SK-N-SH (cell line): ENCODE results near the gene OTOP1.

Experiments
- RAD21 ChIP-seq: IDR thresholded peaks from 2 replicates; pipeline ENCODE4 v1.6.1; 2012; ENCODE audit warnings: mild to moderate bottlenecking, low read length
- RXRA ChIP-seq: IDR thresholded peaks from 2 replicates; pipeline ENCODE4 v1.4.0; 2012; ENCODE audit warnings: low read depth, mild to moderate bottlenecking, borderline replicate concordance
- TF ChIP-seq, protein P1 (sequence below): fragments of 200-600 bp; sonication (generic); IDR thresholded peaks from 2 replicates; pipeline ENCODE4 v1.6.1; 2017; ENCODE audit warnings: antibody characterized with exemption, mild to moderate bottlenecking, moderate library complexity

DNA sequence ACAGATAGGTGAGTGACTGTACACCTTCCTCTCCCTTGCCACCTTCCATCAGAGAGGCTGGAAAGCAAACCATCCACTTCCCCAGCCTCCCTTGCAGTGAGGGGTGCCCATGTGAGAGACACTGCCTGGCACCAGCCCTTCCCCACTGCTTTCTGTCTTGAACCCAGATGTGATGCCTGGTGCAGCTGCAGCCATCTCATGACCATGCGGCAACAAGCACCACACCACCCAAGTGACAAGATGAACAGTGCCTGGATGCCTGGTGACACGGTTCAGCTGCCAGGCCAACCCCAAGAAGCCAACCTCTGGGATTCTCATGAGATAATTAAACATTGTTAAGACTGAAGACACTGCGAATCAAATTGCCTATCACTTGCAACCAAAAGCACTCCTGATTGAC, 31.4 kb downstream of the OTOP1 start:
- no peak for TF ChIP-seq RXRA
- TF ChIP-seq, protein P1, sequence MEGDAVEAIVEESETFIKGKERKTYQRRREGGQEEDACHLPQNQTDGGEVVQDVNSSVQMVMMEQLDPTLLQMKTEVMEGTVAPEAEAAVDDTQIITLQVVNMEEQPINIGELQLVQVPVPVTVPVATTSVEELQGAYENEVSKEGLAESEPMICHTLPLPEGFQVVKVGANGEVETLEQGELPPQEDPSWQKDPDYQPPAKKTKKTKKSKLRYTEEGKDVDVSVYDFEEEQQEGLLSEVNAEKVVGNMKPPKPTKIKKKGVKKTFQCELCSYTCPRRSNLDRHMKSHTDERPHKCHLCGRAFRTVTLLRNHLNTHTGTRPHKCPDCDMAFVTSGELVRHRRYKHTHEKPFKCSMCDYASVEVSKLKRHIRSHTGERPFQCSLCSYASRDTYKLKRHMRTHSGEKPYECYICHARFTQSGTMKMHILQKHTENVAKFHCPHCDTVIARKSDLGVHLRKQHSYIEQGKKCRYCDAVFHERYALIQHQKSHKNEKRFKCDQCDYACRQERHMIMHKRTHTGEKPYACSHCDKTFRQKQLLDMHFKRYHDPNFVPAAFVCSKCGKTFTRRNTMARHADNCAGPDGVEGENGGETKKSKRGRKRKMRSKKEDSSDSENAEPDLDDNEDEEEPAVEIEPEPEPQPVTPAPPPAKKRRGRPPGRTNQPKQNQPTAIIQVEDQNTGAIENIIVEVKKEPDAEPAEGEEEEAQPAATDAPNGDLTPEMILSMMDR, result no peak
- TF ChIP-seq RAD21, result no peak
